ENCODE measurements around the gene COP1.
"Not testable (repeated sequence)": the region's sequence is repeated elsewhere in the genome, so short reads cannot be mapped to it uniquely, and the experiment has no call there.

COP1 gene

GRCh38 chr1:176122282-176122681, 84.8 kb downstream of the COP1 start:
- DNase-seq (ENCODE audit: low read depth) = no peak

- DNase-seq (ENCODE audit: low read depth) = no peak
Measured at GRCh38 chr1:176119549-176119948, 87.5 kb downstream of the COP1 start.

GRCh38 chr1:176118985-176119384, 88.1 kb downstream of the COP1 start:
- no peak for DNase-seq (ENCODE audit: low read depth)

GRCh38 chr1:176111835-176112234, 95.3 kb downstream of the COP1 start:
- no peak for DNase-seq (ENCODE audit: low read depth)

- DNase-seq (ENCODE audit: low read depth) = no peak
Measured at GRCh38 chr1:176110203-176110602, 96.9 kb downstream of the COP1 start.

GRCh38 chr1:176102768-176103350, 104.2 kb downstream of the COP1 start:
- no peak for DNase-seq (ENCODE audit: low read depth)

GRCh38 chr1:176101951-176102642, 105.0 kb downstream of the COP1 start:
- DNase-seq (ENCODE audit: low read depth) = no peak

GRCh38 chr1:176098560-176098959, 108.5 kb downstream of the COP1 start:
- no peak for DNase-seq (ENCODE audit: low read depth)

- no peak for DNase-seq (ENCODE audit: low read depth)
Measured at GRCh38 chr1:176096015-176096414, 111.1 kb downstream of the COP1 start.

GRCh38 chr1:176090766-176091165, 116.3 kb downstream of the COP1 start:
- DNase-seq (ENCODE audit: low read depth) = no peak

GRCh38 chr1:176087746-176088145, 119.3 kb downstream of the COP1 start:
- DNase-seq (ENCODE audit: low read depth) = not testable (repeated sequence)

- no peak for DNase-seq (ENCODE audit: low read depth)
Measured at GRCh38 chr1:176073524-176074157, 133.4 kb downstream of the COP1 start.

- no peak for DNase-seq (ENCODE audit: low read depth)
Measured at GRCh38 chr1:176068901-176069300, 138.2 kb downstream of the COP1 start.

- no peak for DNase-seq (ENCODE audit: low read depth)
Measured at GRCh38 chr1:176068256-176068655, 138.8 kb downstream of the COP1 start.

- DNase-seq (ENCODE audit: low read depth) = no peak
Measured at GRCh38 chr1:176066709-176067108, 140.4 kb downstream of the COP1 start.

GRCh38 chr1:176058686-176059085, 148.4 kb downstream of the COP1 start:
- DNase-seq (ENCODE audit: low read depth) = no peak

- DNase-seq (ENCODE audit: low read depth) = no peak
Measured at GRCh38 chr1:176056312-176056711, 150.8 kb downstream of the COP1 start.

GRCh38 chr1:176055398-176055797, 151.7 kb downstream of the COP1 start:
- no peak for DNase-seq (ENCODE audit: low read depth)

GRCh38 chr1:176051902-176052518, 155.1 kb downstream of the COP1 start:
- DNase-seq (ENCODE audit: low read depth) = no peak

- no peak for DNase-seq (ENCODE audit: low read depth)
Measured at GRCh38 chr1:176051402-176051801, 155.7 kb downstream of the COP1 start.

GRCh38 chr1:176049582-176049981, 157.5 kb downstream of the COP1 start:
- no peak for DNase-seq (ENCODE audit: low read depth)

GRCh38 chr1:176046926-176047325, 160.2 kb downstream of the COP1 start:
- DNase-seq (ENCODE audit: low read depth) = no peak

- no peak for DNase-seq (ENCODE audit: low read depth)
Measured at GRCh38 chr1:176043537-176043936, 163.5 kb downstream of the COP1 start.
